C4-2B (cell line): ENCODE measurements around the gene BTN3A1.

Source experiments
- ZFX ChIP-seq: fragments of 450-650 bp; IDR thresholded peaks from 2 replicates; pipeline ENCODE4 v1.6.1; 2017
- TF ChIP-seq, protein P1 (sequence below): fragments of 450-650 bp; conservative IDR thresholded peaks from 2 replicates; pipeline ENCODE4 v1.5.1; 2017; ENCODE audit warnings: mild to moderate bottlenecking

DNA sequence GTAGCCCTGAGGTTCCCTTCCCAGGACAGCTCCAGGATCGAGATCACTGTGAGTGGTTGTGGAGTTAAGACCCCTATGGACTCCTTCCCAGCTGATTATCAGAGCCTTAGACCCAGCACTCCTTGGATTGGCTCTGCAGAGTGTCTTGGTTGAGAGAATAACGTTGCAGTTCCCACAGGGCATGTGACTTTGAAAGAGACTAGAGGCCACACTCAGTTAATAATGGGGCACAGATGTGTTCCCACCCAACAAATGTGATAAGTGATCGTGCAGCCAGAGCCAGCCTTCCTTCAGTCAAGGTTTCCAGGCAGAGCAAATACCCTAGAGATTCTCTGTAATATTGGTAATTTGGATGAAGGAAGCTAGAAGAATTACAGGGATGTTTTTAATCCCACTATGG lies 24.4 kb upstream of the BTN3A1 start:
- TF ChIP-seq, protein P1, sequence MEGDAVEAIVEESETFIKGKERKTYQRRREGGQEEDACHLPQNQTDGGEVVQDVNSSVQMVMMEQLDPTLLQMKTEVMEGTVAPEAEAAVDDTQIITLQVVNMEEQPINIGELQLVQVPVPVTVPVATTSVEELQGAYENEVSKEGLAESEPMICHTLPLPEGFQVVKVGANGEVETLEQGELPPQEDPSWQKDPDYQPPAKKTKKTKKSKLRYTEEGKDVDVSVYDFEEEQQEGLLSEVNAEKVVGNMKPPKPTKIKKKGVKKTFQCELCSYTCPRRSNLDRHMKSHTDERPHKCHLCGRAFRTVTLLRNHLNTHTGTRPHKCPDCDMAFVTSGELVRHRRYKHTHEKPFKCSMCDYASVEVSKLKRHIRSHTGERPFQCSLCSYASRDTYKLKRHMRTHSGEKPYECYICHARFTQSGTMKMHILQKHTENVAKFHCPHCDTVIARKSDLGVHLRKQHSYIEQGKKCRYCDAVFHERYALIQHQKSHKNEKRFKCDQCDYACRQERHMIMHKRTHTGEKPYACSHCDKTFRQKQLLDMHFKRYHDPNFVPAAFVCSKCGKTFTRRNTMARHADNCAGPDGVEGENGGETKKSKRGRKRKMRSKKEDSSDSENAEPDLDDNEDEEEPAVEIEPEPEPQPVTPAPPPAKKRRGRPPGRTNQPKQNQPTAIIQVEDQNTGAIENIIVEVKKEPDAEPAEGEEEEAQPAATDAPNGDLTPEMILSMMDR = no peak
- no peak for TF ChIP-seq ZFX
